Gastrocnemius medialis (tissue), 4 donors: ENCODE measurements around the gene CAMK1. TPM values are rescaled to one million over a fixed set of nuclear protein-coding genes. Genes with fewer than 3 reads are reported as not detected.

Experiments
- ATAC-seq, 2 donors: fragments of 150-250 bp; one replicate each; pipeline ENCODE4 v1.9.1; 2016
- DNase-seq, 2 donors: peaks; one replicate each; pipeline ENCODE4 v3.0.0-alpha.2; 2019
- H3K27ac ChIP-seq, 4 donors: fragments of 200-600 bp; sonication (generic); 1 replicate in 1 of 4; 2 replicates in 3 of 4; pipeline ENCODE4 v1.5.1; 2016 to 2018; ENCODE audit warnings: mild to moderate bottlenecking in 2 of 4, moderate library complexity in 1 of 4
- H3K27me3 ChIP-seq, 3 donors: fragments of 200-600 bp; sonication (generic) in 2 of 3; 1 replicate in 1 of 3; 2 replicates in 2 of 3; pipeline versions ENCODE4 v1.5.1 to v1.6.0; 2016 to 2019; ENCODE audit warnings: mild to moderate bottlenecking in 1 of 3, moderate library complexity in 1 of 3
- H3K36me3 ChIP-seq, 2 donors: fragments of 200-600 bp; sonication (generic) in 1 of 2; one replicate each; pipeline ENCODE4 v1.5.1; 2017 to 2018
- H3K4me1 ChIP-seq, 2 donors: fragments of 200-600 bp; sonication (generic) in 1 of 2; one replicate each; pipeline ENCODE4 v1.5.1; 2016 to 2017; ENCODE audit warnings: mild to moderate bottlenecking in 2 of 2
- H3K4me3 ChIP-seq, 4 donors: fragments of 200-600 bp; sonication (generic) in 3 of 4; 1 replicate in 1 of 4; 2 replicates in 3 of 4; pipeline ENCODE4 v1.5.1; 2016 to 2019; ENCODE audit warnings: mild to moderate bottlenecking in 2 of 4
- H3K9me3 ChIP-seq, 3 donors: fragments of 200-600 bp; sonication (generic) in 2 of 3; 1 replicate in 1 of 3; 2 replicates in 2 of 3; pipeline ENCODE4 v1.5.1; 2016 to 2019
- POLR2A ChIP-seq, 2 donors: fragments of 450-650 bp; IDR thresholded peaks; one replicate each; pipeline ENCODE4 v1.6.1; 2017; ENCODE audit warnings: antibody characterized with exemption in 2 of 2, mild to moderate bottlenecking in 2 of 2, moderate library complexity in 2 of 2
- in situ Hi-C, 4 donors: fragments of 200-750 bp; cut with MboI; loops; one replicate each; pipeline versions ENCODE4 v1.15.0 to v1.8.0; 2017; ENCODE audit warnings: low sequenced_read_pairs in 4 of 4
- intact Hi-C: fragments of 100-400 bp; cut with DNase I; formaldehyde crosslinking; loops from one replicate; pipeline ENCODE4 v1.15.1; 2023; ENCODE audit warnings: low total_unique reads
- total RNA-seq, 4 donors: library from RNA; depleted of rRNA; stranded (reverse); fragments of >200 nt; gene quantifications; one replicate each; pipeline versions ENCODE4 v1.1.0 to v1.2.3, GENCODE V29; 2016
- TF ChIP-seq, protein P1 (sequence below), 5 experiments: fragments of 450-650 bp in 3 of 5; fragments of 200-600 bp in 2 of 5; sonication (generic) in 2 of 5; IDR thresholded peaks in 4 of 5; conservative IDR thresholded peaks in 1 of 5; 1 replicate in 4 of 5; 2 replicates in 1 of 5; pipeline ENCODE4 v1.5.1; 2016 to 2019; ENCODE audit warnings: antibody characterized with exemption in 5 of 5, mild to moderate bottlenecking in 3 of 5, moderate library complexity in 3 of 5

CAMK1 gene
- total RNA-seq, 4 donors from 2014 or later = 2.1 to 11.6 (median 8.0) TPM

DNA sequence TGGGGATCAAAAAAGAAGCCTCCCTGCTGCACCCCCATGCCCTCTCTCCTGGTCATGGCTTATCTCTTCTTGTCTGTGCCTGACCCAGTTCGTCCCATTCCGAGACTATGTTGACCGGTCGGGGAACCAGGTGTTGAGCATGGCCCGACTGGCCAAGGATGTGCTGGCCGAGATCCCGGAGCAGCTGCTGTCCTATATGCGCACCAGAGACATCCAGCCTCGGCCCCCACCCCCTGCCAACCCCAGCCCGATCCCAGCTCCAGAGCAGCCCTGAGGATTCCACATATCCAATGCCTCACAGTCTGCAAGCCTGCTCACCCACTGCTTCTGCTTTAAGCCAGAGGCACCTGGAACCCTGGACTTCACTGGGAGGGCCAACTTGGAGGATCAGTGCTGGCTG, 40.3 kb downstream of the CAMK1 start:
- H3K9me3 ChIP-seq = no peaks in the 10 kb centered on the region
- intact Hi-C loops (no loop called here), in situ Hi-C loops (no loop called here)
- H3K4me1 ChIP-seq = peaks cover 16 to 21% of the 10 kb centered on the region in 2 donors
- H3K27ac ChIP-seq = no peak overlapping the region
- ATAC-seq = no peak
- H3K27me3 ChIP-seq = no peaks in the 10 kb centered on the region
- H3K36me3 ChIP-seq = no peaks in the 10 kb centered on the region
- no peak for TF ChIP-seq POLR2A (IDR thresholded peaks at IDR 0.05)
- TF ChIP-seq, protein P1, sequence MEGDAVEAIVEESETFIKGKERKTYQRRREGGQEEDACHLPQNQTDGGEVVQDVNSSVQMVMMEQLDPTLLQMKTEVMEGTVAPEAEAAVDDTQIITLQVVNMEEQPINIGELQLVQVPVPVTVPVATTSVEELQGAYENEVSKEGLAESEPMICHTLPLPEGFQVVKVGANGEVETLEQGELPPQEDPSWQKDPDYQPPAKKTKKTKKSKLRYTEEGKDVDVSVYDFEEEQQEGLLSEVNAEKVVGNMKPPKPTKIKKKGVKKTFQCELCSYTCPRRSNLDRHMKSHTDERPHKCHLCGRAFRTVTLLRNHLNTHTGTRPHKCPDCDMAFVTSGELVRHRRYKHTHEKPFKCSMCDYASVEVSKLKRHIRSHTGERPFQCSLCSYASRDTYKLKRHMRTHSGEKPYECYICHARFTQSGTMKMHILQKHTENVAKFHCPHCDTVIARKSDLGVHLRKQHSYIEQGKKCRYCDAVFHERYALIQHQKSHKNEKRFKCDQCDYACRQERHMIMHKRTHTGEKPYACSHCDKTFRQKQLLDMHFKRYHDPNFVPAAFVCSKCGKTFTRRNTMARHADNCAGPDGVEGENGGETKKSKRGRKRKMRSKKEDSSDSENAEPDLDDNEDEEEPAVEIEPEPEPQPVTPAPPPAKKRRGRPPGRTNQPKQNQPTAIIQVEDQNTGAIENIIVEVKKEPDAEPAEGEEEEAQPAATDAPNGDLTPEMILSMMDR (IDR thresholded peaks at IDR 0.05 in 4 of 5, conservative IDR thresholded peaks at IDR 0.05 in 1 of 5) = no peak
- no peak overlapping the region for H3K4me3 ChIP-seq
- no peak for DNase-seq

DNA sequence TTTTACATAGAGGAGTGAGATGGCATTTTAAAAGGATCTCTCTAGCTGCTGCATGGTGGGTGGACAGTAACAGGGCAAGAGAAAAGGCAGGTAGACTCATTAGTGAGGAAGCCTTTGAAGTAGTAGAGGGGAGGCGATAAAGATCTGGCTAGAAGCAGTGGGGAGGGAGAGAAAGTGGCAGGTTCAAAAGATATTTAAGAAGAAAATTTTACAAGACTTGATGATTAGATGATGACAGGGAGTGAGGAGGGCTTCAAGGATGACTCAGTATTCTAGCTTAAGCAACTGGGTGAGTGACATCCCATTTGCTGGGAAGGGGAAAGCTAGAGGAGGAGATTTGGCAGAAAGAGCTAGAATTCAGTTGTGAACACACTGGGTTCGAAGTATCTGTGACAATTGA, 42.0 kb downstream of the CAMK1 start:
- ATAC-seq = no peak

DNA sequence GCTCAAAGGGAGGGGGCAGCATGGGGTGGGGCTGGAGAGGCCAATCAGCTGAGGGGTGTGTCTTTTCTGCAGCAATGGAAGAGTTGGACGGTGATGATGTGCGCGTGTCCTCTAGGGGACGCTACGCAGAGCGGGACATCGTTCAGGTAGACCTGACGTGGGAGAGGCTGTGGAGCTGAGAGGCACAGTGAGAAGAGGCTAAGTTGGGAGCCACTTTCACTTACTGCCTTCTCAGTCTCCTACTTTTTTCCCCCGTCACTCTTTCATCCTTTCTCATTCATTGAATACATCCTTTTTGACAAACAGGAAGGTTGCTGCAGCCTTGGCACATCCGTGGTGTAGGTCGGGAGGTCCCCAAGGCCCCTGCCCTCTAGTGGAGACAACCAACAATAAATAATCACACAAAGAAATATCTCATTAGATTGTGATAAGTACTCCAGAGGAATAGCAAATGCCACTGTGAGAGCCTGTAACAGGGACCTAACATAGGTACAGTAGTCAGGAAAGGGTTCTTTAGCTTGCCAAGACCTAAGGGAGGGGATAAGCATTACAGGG, 42.6 kb downstream of the CAMK1 start:
- TF ChIP-seq, protein P1 (IDR thresholded peaks at IDR 0.05 in 4 of 5, conservative IDR thresholded peaks at IDR 0.05 in 1 of 5) = peak in 1 of 5 experiments; percentile 6
- TF ChIP-seq POLR2A (IDR thresholded peaks at IDR 0.05) = no peak
- no peak for ATAC-seq
- Histone ChIP-seq H3K4me1 (peaks cover 0 to 6% of the 10 kb centered on the region in 2 donors), H3K27ac (no peak overlapping the region), H3K36me3 (no peaks in the 10 kb centered on the region), H3K9me3 (no peaks in the 10 kb centered on the region), H3K4me3 (no peak overlapping the region), H3K27me3 (no peaks in the 10 kb centered on the region)
- DNase-seq = no peak
- in situ Hi-C loops = no loop called here
- intact Hi-C loops = no loop called here

More for the DNA sequence above, 42.0 kb downstream of the CAMK1 start:
- Histone ChIP-seq H3K27me3 (no peaks in the 10 kb centered on the region), H3K9me3 (no peaks in the 10 kb centered on the region), H3K4me3 (no peak overlapping the region), H3K4me1 (peaks cover 5 to 12% of the 10 kb centered on the region in 2 donors), H3K36me3 (no peaks in the 10 kb centered on the region), H3K27ac (no peak overlapping the region)
- no peak for TF ChIP-seq POLR2A (IDR thresholded peaks at IDR 0.05)
- TF ChIP-seq, protein P1 (IDR thresholded peaks at IDR 0.05 in 4 of 5, conservative IDR thresholded peaks at IDR 0.05 in 1 of 5) = no peak
- DNase-seq = no peak
- intact Hi-C loops (no loop called here), in situ Hi-C loops (no loop called here)

DNA sequence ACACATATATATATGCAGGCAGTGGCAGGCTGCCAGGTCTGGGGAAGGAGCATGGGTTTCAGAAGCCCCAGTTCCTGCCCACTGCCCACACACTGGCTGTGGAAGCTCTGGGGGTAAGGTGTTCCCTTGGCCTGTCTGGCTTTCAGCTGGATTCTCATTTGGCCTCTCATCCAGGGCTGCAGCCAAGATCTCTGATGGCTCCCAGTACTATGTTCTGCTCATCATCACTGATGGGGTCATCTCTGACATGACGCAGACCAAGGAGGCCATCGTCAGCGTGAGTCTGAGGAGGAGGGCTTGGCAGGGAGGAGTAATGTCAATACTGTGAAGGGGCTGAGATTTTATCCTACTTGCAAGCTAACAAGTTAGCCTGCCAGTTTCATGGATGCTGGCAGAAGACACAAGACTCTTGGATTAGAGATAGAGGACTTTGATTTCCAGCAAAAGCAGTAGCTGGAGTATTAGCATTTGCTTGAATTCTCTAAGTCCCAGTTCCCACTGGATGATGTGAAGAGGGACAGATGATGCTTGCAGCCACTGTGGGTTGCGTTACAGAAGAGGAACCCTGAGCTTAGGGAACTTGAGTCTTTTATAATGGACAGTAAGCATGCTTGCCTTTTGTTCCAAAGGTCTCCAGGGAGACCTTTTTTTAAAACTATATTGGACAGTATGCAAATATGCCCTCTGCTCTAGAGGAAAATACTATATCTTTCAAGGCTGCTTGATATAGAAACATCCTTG, 43.8 kb downstream of the CAMK1 start:
- Histone ChIP-seq H3K27me3 (no peaks in the 10 kb centered on the region), H3K36me3 (no peaks in the 10 kb centered on the region), H3K27ac (no peak overlapping the region), H3K4me3 (no peak overlapping the region), H3K9me3 (no peaks in the 10 kb centered on the region), H3K4me1 (peaks cover 0 to 4% of the 10 kb centered on the region in 2 donors)
- intact Hi-C loops (no loop called here), in situ Hi-C loops (no loop called here)
- ATAC-seq = no peak
- no peak for DNase-seq
- no peak for TF ChIP-seq POLR2A (IDR thresholded peaks at IDR 0.05)
- TF ChIP-seq, protein P1 (IDR thresholded peaks at IDR 0.05 in 4 of 5, conservative IDR thresholded peaks at IDR 0.05 in 1 of 5) = no peak
